ENCODE results near the gene NEO1.
"Not testable (repeated sequence)": the region's sequence is repeated elsewhere in the genome, so short reads cannot be mapped to it uniquely, and the experiment has no call there.

The NEO1 gene

GRCh38 chr15:73212424-73212823 lies 160.2 kb downstream of the NEO1 start:
- no peak for DNase-seq (ENCODE audit: low read depth)

- DNase-seq (ENCODE audit: low read depth) = not testable (repeated sequence)
Measured at GRCh38 chr15:73221450-73221849, 169.2 kb downstream of the NEO1 start.

GRCh38 chr15:73225358-73226015 lies 173.2 kb downstream of the NEO1 start:
- DNase-seq (ENCODE audit: low read depth) = no peak

GRCh38 chr15:73226093-73226814 lies 174.0 kb downstream of the NEO1 start:
- DNase-seq (ENCODE audit: low read depth) = no peak

GRCh38 chr15:73227433-73228056 lies 175.3 kb downstream of the NEO1 start:
- no peak for DNase-seq (ENCODE audit: low read depth)

- DNase-seq (ENCODE audit: low read depth) = no peak
Measured at GRCh38 chr15:73228128-73228646, 175.9 kb downstream of the NEO1 start.

- DNase-seq (ENCODE audit: low read depth) = no peak
Measured at GRCh38 chr15:73231661-73232419, 179.6 kb downstream of the NEO1 start.

- DNase-seq (ENCODE audit: low read depth) = no peak
Measured at GRCh38 chr15:73232776-73233175, 180.5 kb downstream of the NEO1 start.

GRCh38 chr15:73233623-73234022 lies 181.4 kb downstream of the NEO1 start:
- no peak for DNase-seq (ENCODE audit: low read depth)

- no peak for DNase-seq (ENCODE audit: low read depth)
Measured at GRCh38 chr15:73237910-73238309, 185.6 kb downstream of the NEO1 start.

- DNase-seq (ENCODE audit: low read depth) = no peak
Measured at GRCh38 chr15:73239564-73240215, 187.4 kb downstream of the NEO1 start.

GRCh38 chr15:73240866-73241499 lies 188.7 kb downstream of the NEO1 start:
- peak; percentile 21 for DNase-seq (ENCODE audit: low read depth)

GRCh38 chr15:73244333-73244732 lies 192.1 kb downstream of the NEO1 start:
- DNase-seq (ENCODE audit: low read depth) = no peak

GRCh38 chr15:73246439-73246838 lies 194.2 kb downstream of the NEO1 start:
- no peak for DNase-seq (ENCODE audit: low read depth)

GRCh38 chr15:73246898-73247297 lies 194.6 kb downstream of the NEO1 start:
- no peak for DNase-seq (ENCODE audit: low read depth)

- DNase-seq (ENCODE audit: low read depth) = no peak
Measured at GRCh38 chr15:73247331-73247730, 195.1 kb downstream of the NEO1 start.

GRCh38 chr15:73249499-73249898 lies 197.2 kb downstream of the NEO1 start:
- no peak for DNase-seq (ENCODE audit: low read depth)

GRCh38 chr15:73254598-73254997 lies 202.3 kb downstream of the NEO1 start:
- DNase-seq (ENCODE audit: low read depth) = no peak

GRCh38 chr15:73258271-73259108 lies 206.2 kb downstream of the NEO1 start:
- no peak for DNase-seq (ENCODE audit: low read depth)

GRCh38 chr15:73264881-73265280 lies 212.6 kb downstream of the NEO1 start:
- DNase-seq (ENCODE audit: low read depth) = no peak
